WTC11 (cell line): ENCODE measurements around the gene CBFA2T3.

Source experiments
- CBFB ChIP-seq: sonication (generic); formaldehyde crosslinking; IDR thresholded peaks from 2 replicates; pipeline ENCODE4 v1.8.1; 2022; ENCODE audit warnings: mild to moderate bottlenecking, low read depth, missing genetic modification reagents
- ZNF121 ChIP-seq: sonication (generic); formaldehyde crosslinking; IDR thresholded peaks from 2 replicates; pipeline ENCODE4 v1.8.0; 2023; ENCODE audit warnings: missing genetic modification reagents
- ZNF138 ChIP-seq: sonication (generic); formaldehyde crosslinking; conservative IDR thresholded peaks from 2 replicates; pipeline ENCODE4 v1.8.1; 2022; ENCODE audit warnings: mild to moderate bottlenecking, moderate library complexity, missing genetic modification reagents
- TF ChIP-seq, protein P1 (sequence below): fragments of 200-600 bp; IDR thresholded peaks from 2 replicates; pipeline ENCODE4 v1.8.0; 2022; ENCODE audit warnings: antibody characterized with exemption

DNA sequence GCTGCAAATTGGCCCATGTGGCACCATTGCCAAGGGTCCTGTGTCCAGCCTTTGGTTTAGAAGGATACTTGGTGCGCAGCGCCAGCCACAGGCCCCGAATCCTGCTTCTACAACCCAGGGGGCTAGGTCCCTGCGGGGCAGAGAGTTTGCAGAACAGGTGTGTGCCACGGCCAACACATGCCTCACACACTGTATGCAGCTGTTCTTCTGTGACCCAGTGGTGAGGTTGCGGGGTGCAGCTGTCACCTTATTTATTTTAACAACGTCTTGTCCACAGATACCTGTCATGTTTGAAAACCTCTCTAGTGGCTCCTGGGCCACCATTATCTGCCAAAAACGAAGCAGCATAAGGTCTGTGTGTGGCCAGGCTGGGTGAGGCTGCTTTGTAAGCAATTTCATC is 11.6 kb downstream of the CBFA2T3 start:
- TF ChIP-seq CBFB (CRISPR knock-in tag) (no peak), ZNF138 (CRISPR knock-in tag) (no peak), ZNF121 (CRISPR knock-in tag) (no peak)
- TF ChIP-seq, protein P1, sequence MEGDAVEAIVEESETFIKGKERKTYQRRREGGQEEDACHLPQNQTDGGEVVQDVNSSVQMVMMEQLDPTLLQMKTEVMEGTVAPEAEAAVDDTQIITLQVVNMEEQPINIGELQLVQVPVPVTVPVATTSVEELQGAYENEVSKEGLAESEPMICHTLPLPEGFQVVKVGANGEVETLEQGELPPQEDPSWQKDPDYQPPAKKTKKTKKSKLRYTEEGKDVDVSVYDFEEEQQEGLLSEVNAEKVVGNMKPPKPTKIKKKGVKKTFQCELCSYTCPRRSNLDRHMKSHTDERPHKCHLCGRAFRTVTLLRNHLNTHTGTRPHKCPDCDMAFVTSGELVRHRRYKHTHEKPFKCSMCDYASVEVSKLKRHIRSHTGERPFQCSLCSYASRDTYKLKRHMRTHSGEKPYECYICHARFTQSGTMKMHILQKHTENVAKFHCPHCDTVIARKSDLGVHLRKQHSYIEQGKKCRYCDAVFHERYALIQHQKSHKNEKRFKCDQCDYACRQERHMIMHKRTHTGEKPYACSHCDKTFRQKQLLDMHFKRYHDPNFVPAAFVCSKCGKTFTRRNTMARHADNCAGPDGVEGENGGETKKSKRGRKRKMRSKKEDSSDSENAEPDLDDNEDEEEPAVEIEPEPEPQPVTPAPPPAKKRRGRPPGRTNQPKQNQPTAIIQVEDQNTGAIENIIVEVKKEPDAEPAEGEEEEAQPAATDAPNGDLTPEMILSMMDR = no peak
